H9 (cell line): Measurements from ENCODE around the gene ARHGAP45. TPM values are rescaled to one million over a fixed set of nuclear protein-coding genes. Genes with fewer than 3 reads are reported as not detected.

Source experiments
- DNase-seq: peaks from one replicate; pipeline ENCODE4 v3.0.0-alpha.2; 2017
- H2AFZ ChIP-seq: one replicate; pipeline ENCODE4 v1.6.1; 2013; ENCODE audit warnings: mild to moderate bottlenecking, low read length, control low read depth, moderate library complexity
- H2AK5ac ChIP-seq: 2 replicates; pipeline ENCODE4 v1.6.1; 2013; ENCODE audit warnings: low read length, control low read depth, mixed read lengths; ENCODE audit not compliant: insufficient read length
- H2BK120ac ChIP-seq: one replicate; pipeline ENCODE4 v1.6.1; 2013; ENCODE audit warnings: low read depth, mild to moderate bottlenecking, low read length, control low read depth, inconsistent platforms; ENCODE audit not compliant: poor library complexity, severe bottlenecking
- H2BK12ac ChIP-seq: 2 replicates; pipeline ENCODE4 v1.6.1; 2013; ENCODE audit warnings: low read length, control low read depth, mixed read lengths, low read depth; ENCODE audit not compliant: insufficient read length
- H2BK15ac ChIP-seq: 2 replicates; pipeline ENCODE4 v1.6.1; 2013; ENCODE audit warnings: low read depth, low read length, control low read depth
- H2BK20ac ChIP-seq: one replicate; pipeline ENCODE4 v1.6.1; 2013; ENCODE audit warnings: low read depth, mild to moderate bottlenecking, low read length, control low read depth, inconsistent platforms; ENCODE audit not compliant: poor library complexity, severe bottlenecking
- H2BK5ac ChIP-seq: 2 replicates; pipeline ENCODE4 v1.6.1; 2013; ENCODE audit warnings: low read length, control low read depth, mixed read lengths; ENCODE audit not compliant: insufficient read length
- H3K14ac ChIP-seq: 2 replicates; pipeline ENCODE4 v1.6.1; 2013; ENCODE audit warnings: low read length, control low read depth; ENCODE audit not compliant: insufficient read depth
- H3K18ac ChIP-seq: 2 replicates; pipeline ENCODE4 v1.6.1; 2013; ENCODE audit warnings: low read depth, mild to moderate bottlenecking, mixed read lengths, low read length, control low read depth; ENCODE audit not compliant: insufficient read length
- H3K23ac ChIP-seq: 2 replicates; pipeline ENCODE4 v1.6.1; 2013; ENCODE audit warnings: low read length, control low read depth, mixed read lengths, low read depth; ENCODE audit not compliant: insufficient read length
- H3K23me2 ChIP-seq: 2 replicates; pipeline ENCODE4 v1.6.1; 2013; ENCODE audit warnings: low read depth, mild to moderate bottlenecking, mixed read lengths, low read length, control low read depth; ENCODE audit not compliant: insufficient read length, poor library complexity, severe bottlenecking
- H3K27ac ChIP-seq: 2 replicates; pipeline ENCODE4 v1.5.1; 2013; ENCODE audit warnings: low read length, control low read depth, mixed read lengths, low read depth; ENCODE audit not compliant: insufficient read length
- H3K27me3 ChIP-seq: 2 replicates; pipeline ENCODE4 v1.6.1; 2013; ENCODE audit warnings: low read length, control low read depth, inconsistent platforms; ENCODE audit not compliant: insufficient read depth
- H3K4ac ChIP-seq: 2 replicates; pipeline ENCODE4 v1.6.1; 2013; ENCODE audit warnings: low read depth, mild to moderate bottlenecking, control low read depth, inconsistent platforms, low read length, moderate library complexity
- H3K4me1 ChIP-seq: 2 replicates; pipeline ENCODE4 v1.6.1; 2013; ENCODE audit warnings: low read length, control low read depth, inconsistent platforms; ENCODE audit not compliant: insufficient read depth
- H3K4me2 ChIP-seq: 2 replicates; pipeline ENCODE4 v1.6.1; 2013; ENCODE audit warnings: low read length, control low read depth, mixed read lengths; ENCODE audit not compliant: insufficient read length, insufficient read depth
- H3K56ac ChIP-seq: 2 replicates; pipeline ENCODE4 v1.6.1; 2013; ENCODE audit warnings: low read depth, mild to moderate bottlenecking, mixed read lengths, low read length, control low read depth; ENCODE audit not compliant: insufficient read length
- H3K79me1 ChIP-seq: 2 replicates; pipeline ENCODE4 v1.6.1; 2013; ENCODE audit warnings: low read depth, mild to moderate bottlenecking, moderate library complexity, low read length, control low read depth, inconsistent platforms; ENCODE audit not compliant: insufficient read depth, poor library complexity, severe bottlenecking
- H3K79me2 ChIP-seq: 2 replicates; pipeline ENCODE4 v1.6.1; 2013; ENCODE audit warnings: low read length, control low read depth, inconsistent platforms; ENCODE audit not compliant: insufficient read depth
- H3K9ac ChIP-seq: 2 replicates; pipeline ENCODE4 v1.6.1; 2013; ENCODE audit warnings: low read length, control low read depth, mixed read lengths; ENCODE audit not compliant: insufficient read length; ENCODE audit errors: extremely low read depth
- H3K9me3 ChIP-seq: one replicate; pipeline ENCODE4 v1.6.1; 2013; ENCODE audit warnings: low read depth, low read length, inconsistent platforms; ENCODE audit not compliant: control insufficient read depth
- H3T11ph ChIP-seq: one replicate; pipeline ENCODE4 v1.6.1; 2013; ENCODE audit warnings: mild to moderate bottlenecking, low read length, control low read depth, inconsistent platforms
- H4K20me1 ChIP-seq: one replicate; pipeline ENCODE4 v1.6.1; 2013; ENCODE audit not compliant: control insufficient read depth, insufficient read length, insufficient read depth
- H4K5ac ChIP-seq: 2 replicates; pipeline ENCODE4 v1.6.1; 2013; ENCODE audit warnings: low read depth, mild to moderate bottlenecking, mixed read lengths, low read length, control low read depth; ENCODE audit not compliant: insufficient read length
- H4K8ac ChIP-seq: replicated peaks from 2 replicates; pipeline ENCODE4 v1.6.1; 2013; ENCODE audit warnings: low read length, control low read depth, mixed read lengths, low read depth; ENCODE audit not compliant: insufficient read length
- H4K91ac ChIP-seq: 2 replicates; pipeline ENCODE4 v1.6.1; 2013; ENCODE audit warnings: low read depth, mild to moderate bottlenecking, moderate library complexity, mixed read lengths, low read length, control low read depth; ENCODE audit not compliant: insufficient read length
- H3K27ac Mint-ChIP-seq, 3 experiments: 2 replicates in 2 of 3; 3 replicates in 1 of 3; pipeline ENCODE4 v1.8.0; 2020 to 2021; ENCODE audit warnings: mixed read lengths in 3 of 3, mild to moderate bottlenecking in 1 of 3, moderate library complexity in 1 of 3
- H3K27me3 Mint-ChIP-seq: 2 replicates; pipeline ENCODE4 v1.8.0; 2021; ENCODE audit warnings: low read depth, mild to moderate bottlenecking, moderate library complexity, mixed read lengths
- H3K36me3 Mint-ChIP-seq, 3 experiments: 2 replicates in 2 of 3; 3 replicates in 1 of 3; pipeline ENCODE4 v1.8.0; 2020 to 2021; ENCODE audit warnings: low read depth in 3 of 3, mixed read lengths in 3 of 3; ENCODE audit not compliant: insufficient read depth in 1 of 3
- H3K4me1 Mint-ChIP-seq, 2 experiments: 2 replicates each; pipeline ENCODE4 v1.8.0; 2020; ENCODE audit warnings: mixed read lengths in 2 of 2
- H3K4me3 Mint-ChIP-seq, 2 experiments: 2 replicates in 1 of 2; 3 replicates in 1 of 2; pipeline ENCODE4 v1.8.0; 2020 to 2021; ENCODE audit warnings: mild to moderate bottlenecking in 2 of 2, mixed read lengths in 2 of 2, moderate library complexity in 1 of 2
- H3K9me3 Mint-ChIP-seq, 2 experiments: 2 replicates in 1 of 2; 3 replicates in 1 of 2; pipeline ENCODE4 v1.8.0; 2020; ENCODE audit warnings: mild to moderate bottlenecking in 2 of 2, mixed read lengths in 2 of 2, moderate library complexity in 1 of 2
- WGBS: extraction: QIAGEN DNeasy Blood & Tissue Kit; methylation state at CpG from one replicate; pipeline ENCODE4 v1.1.7; 2013; ENCODE audit warnings: missing lambda C conversion rate, low lambda C conversion rate, mixed read lengths; ENCODE audit not compliant: insufficient read length; ENCODE audit errors: extremely low coverage; 5-methylcytosine and 5-hydroxymethylcytosine counted together
- total RNA-seq: library from RNA; stranded (reverse); gene quantifications from 2 replicates; pipeline ENCODE4 v1.2.1, GENCODE V29; 2021
- TF ChIP-seq, protein P1 (sequence below): fragments of 200-600 bp; sonication (generic); conservative IDR thresholded peaks from 3 replicates; pipeline ENCODE4 v1.8.0; 2021; ENCODE audit warnings: antibody characterized with exemption, mild to moderate bottlenecking

Gene ARHGAP45
- total RNA-seq, 1 experiment from 2014 or later, result 39.8 TPM

DNA sequence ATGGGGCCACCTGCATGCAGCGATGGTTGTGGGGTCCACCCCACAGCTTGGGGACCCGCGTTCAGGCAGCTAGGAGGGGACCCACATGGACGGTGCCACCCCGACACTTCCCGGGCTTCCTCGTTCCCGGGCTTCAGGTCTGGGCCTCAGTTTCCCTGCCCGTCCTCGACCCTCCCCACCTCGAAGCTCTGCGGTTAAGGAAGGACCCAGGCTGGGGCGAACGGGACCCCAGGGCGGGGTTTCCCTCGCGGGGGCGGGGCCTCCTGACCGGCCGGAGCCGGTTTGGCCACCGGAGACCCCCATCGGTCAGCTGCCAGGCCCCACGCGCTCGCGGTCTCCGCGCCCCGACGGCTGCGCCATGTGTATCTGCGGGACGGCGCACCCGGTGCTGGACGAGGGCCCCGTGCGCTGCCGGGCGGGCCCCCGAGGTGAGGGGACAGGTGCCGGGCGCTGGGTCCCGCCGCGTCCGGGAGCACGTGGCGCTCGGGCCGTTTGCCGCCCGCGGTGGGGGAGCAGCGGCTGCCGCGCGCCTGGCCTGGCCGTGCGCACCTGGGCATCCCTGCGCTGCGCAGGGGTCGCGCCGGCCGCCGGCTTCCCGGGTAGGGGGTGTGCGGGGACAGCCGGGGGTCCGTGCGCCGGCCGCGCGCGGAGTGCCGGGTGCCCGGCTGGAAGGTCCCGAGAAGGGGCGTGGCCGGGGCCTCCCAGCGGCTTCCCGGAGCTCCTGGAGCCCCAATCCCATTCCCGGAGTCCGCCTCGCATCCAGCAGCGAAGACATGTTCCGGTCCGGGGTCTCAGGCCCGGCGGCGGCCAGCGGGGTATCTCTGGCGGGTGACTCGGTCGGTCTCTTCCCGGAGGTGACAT, 4.2 kb downstream of the ARHGAP45 start:
- Histone ChIP-seq H4K8ac (no peak overlapping the region), H2BK15ac (no peak overlapping the region), H2BK20ac (no peak overlapping the region), H3K79me2 (no peaks in the 10 kb centered on the region), H3K23me2 (peaks cover 9% of the 10 kb centered on the region), H4K5ac (no peak overlapping the region), H3T11ph (no peak overlapping the region), H3K9ac (no peak overlapping the region), H2AK5ac (no peak overlapping the region), H3K4me2 (peak overlapping the region; percentile 64), H2BK120ac (no peak overlapping the region), H3K56ac (no peak overlapping the region), H3K14ac (peak overlapping the region; percentile 90), H2BK5ac (no peak overlapping the region), H3K18ac (peak overlapping the region; percentile 13), H3K4ac (no peak overlapping the region), H3K27ac (no peak overlapping the region), H3K4me1 (no peaks in the 10 kb centered on the region), H3K23ac (no peak overlapping the region), H2AFZ (no peak overlapping the region), H4K91ac (no peak overlapping the region), H3K27me3 (no peaks in the 10 kb centered on the region; the same call in 1 of the 2 replicates), H2BK12ac (no peak overlapping the region), H3K9me3 (no peaks in the 10 kb centered on the region), H3K79me1 (no peaks in the 10 kb centered on the region), H4K20me1 (no peaks in the 10 kb centered on the region)
- peaks cover 8 to 26% (median 15%) of the 10 kb centered on the region in 3 experiments for H3K36me3 Mint-ChIP-seq
- TF ChIP-seq, protein P1, sequence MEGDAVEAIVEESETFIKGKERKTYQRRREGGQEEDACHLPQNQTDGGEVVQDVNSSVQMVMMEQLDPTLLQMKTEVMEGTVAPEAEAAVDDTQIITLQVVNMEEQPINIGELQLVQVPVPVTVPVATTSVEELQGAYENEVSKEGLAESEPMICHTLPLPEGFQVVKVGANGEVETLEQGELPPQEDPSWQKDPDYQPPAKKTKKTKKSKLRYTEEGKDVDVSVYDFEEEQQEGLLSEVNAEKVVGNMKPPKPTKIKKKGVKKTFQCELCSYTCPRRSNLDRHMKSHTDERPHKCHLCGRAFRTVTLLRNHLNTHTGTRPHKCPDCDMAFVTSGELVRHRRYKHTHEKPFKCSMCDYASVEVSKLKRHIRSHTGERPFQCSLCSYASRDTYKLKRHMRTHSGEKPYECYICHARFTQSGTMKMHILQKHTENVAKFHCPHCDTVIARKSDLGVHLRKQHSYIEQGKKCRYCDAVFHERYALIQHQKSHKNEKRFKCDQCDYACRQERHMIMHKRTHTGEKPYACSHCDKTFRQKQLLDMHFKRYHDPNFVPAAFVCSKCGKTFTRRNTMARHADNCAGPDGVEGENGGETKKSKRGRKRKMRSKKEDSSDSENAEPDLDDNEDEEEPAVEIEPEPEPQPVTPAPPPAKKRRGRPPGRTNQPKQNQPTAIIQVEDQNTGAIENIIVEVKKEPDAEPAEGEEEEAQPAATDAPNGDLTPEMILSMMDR, result peak; percentile 14; the same call in 1 of the 3 replicates
- no peaks in the 10 kb centered on the region for H3K9me3 Mint-ChIP-seq
- no CpG with 5 or more reads among the region's 99 CpGs for WGBS
- DNase-seq, result peak; percentile 70
- peak overlapping the region in 1 of 3 experiments; percentile 19; a peak in 1 of 7 replicates for H3K27ac Mint-ChIP-seq
- peaks cover 42% of the 10 kb centered on the region for H3K27me3 Mint-ChIP-seq
- peaks cover 4 to 10% of the 10 kb centered on the region in 2 experiments for H3K4me1 Mint-ChIP-seq
- H3K4me3 Mint-ChIP-seq, result peak overlapping the region; percentile 69 to 83
